Lower lobe of right lung (tissue), 2 donors: ENCODE data around the gene RGS16. TPM values are rescaled to one million over a fixed set of nuclear protein-coding genes. Genes with fewer than 3 reads are reported as not detected.

Source experiments
- ATAC-seq, 2 donors: fragments of 200-7000 bp; cut with Tn5 transposase; one replicate each; pipeline ENCODE4 v1.9.1; 2020 to 2022; ENCODE audit warnings: mild to moderate bottlenecking in 2 of 2, moderate library complexity in 2 of 2
- DNase-seq: peaks from one replicate; pipeline ENCODE4 v3.0.0-alpha.2; 2020
- H3K27ac ChIP-seq: fragments of 200-600 bp; one replicate; pipeline ENCODE4 v1.8.0; 2022
- H3K27me3 ChIP-seq: fragments of 200-600 bp; one replicate; pipeline ENCODE4 v1.8.0; 2022; ENCODE audit warnings: low read depth
- H3K36me3 ChIP-seq: fragments of 200-600 bp; one replicate; pipeline ENCODE4 v1.8.0; 2022; ENCODE audit warnings: mild to moderate bottlenecking
- H3K4me1 ChIP-seq: fragments of 200-600 bp; one replicate; pipeline ENCODE4 v1.8.0; 2022
- H3K4me3 ChIP-seq: fragments of 200-600 bp; one replicate; pipeline ENCODE4 v1.8.0; 2022; ENCODE audit warnings: mild to moderate bottlenecking
- H3K9me3 ChIP-seq: fragments of 200-600 bp; one replicate; pipeline ENCODE4 v1.8.0; 2022
- intact Hi-C: fragments of 100-400 bp; cut with DNase I; formaldehyde crosslinking; loops from one replicate; pipeline ENCODE4 v1.11.0; 2022
- total RNA-seq: library from RNA; stranded (reverse); fragmentation: NEBNext Ultra II Directional; extraction: Animal tissue kit (Norgen Biotek cat#: 25700); gene quantifications from one replicate; pipeline ENCODE4 v1.2.1, GENCODE V29; 2021
- TF ChIP-seq, protein P1 (sequence below): fragments of 200-600 bp; IDR thresholded peaks from one replicate; pipeline ENCODE4 v1.8.0; 2022; ENCODE audit warnings: antibody characterized with exemption, mild to moderate bottlenecking
- donor health status: DM: no; HTN: yes; CAD: no; lungs with severe emphysema.

Gene RGS16
- total RNA-seq, 1 donor from 2014 or later, result 14.6 TPM

DNA sequence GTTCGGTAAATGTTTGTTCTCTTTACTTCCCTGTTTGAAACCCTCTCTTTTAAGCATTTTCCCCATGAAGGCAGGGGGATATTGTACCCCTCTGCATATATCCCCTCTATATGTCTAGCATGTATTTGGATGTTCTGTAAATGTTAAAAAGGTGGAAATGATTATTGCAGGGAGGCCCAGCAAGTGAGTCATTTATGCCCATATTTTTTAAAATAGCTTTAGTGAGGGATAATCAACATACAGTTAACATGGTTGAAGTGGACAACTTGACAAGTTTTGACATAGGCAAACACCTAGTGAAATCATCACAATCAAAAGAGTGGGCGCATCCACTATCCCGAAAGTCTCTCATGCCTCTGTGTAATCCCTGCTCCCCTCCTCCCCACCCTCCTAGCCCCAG lies 20.8 kb upstream of the RGS16 start:
- no peak overlapping the region for H3K27ac ChIP-seq
- no peaks in the 10 kb centered on the region for H3K27me3 ChIP-seq
- peaks cover 9% of the 10 kb centered on the region for H3K4me1 ChIP-seq
- TF ChIP-seq, protein P1, sequence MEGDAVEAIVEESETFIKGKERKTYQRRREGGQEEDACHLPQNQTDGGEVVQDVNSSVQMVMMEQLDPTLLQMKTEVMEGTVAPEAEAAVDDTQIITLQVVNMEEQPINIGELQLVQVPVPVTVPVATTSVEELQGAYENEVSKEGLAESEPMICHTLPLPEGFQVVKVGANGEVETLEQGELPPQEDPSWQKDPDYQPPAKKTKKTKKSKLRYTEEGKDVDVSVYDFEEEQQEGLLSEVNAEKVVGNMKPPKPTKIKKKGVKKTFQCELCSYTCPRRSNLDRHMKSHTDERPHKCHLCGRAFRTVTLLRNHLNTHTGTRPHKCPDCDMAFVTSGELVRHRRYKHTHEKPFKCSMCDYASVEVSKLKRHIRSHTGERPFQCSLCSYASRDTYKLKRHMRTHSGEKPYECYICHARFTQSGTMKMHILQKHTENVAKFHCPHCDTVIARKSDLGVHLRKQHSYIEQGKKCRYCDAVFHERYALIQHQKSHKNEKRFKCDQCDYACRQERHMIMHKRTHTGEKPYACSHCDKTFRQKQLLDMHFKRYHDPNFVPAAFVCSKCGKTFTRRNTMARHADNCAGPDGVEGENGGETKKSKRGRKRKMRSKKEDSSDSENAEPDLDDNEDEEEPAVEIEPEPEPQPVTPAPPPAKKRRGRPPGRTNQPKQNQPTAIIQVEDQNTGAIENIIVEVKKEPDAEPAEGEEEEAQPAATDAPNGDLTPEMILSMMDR, result no peak
- H3K4me3 ChIP-seq, result no peak overlapping the region
- DNase-seq (no peak), ATAC-seq (no peak)
- H3K36me3 ChIP-seq, result no peaks in the 10 kb centered on the region
- intact Hi-C loops, result no loop called here
- H3K9me3 ChIP-seq, result no peaks in the 10 kb centered on the region

DNA sequence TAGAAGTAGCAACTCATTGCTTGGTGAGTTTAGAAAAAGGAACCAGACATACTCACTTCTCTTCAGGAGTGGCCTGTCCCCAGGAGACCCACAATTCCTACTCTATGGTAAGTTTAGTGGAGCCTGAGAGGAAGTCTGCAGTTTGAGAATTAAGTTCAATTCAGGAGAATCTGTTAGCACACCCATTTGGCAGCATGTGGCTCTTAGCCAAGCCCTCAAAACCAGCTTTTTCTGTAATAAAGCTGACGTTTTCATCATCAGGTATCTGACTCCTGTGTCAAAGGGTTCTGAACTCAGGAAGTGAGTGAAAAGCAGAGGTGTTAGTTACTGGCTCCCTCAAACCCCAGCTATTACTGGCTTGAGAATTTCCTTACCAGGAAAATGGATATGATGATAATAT lies 20.4 kb upstream of the RGS16 start:
- H3K4me1 ChIP-seq, result peaks cover 5% of the 10 kb centered on the region
- no peaks in the 10 kb centered on the region for H3K27me3 ChIP-seq
- ATAC-seq (no peak), DNase-seq (no peak)
- intact Hi-C loops, result no loop called here
- H3K27ac ChIP-seq, result no peak overlapping the region
- no peaks in the 10 kb centered on the region for H3K9me3 ChIP-seq
- TF ChIP-seq, protein P1, result no peak
- H3K36me3 ChIP-seq, result no peaks in the 10 kb centered on the region
- no peak overlapping the region for H3K4me3 ChIP-seq

DNA sequence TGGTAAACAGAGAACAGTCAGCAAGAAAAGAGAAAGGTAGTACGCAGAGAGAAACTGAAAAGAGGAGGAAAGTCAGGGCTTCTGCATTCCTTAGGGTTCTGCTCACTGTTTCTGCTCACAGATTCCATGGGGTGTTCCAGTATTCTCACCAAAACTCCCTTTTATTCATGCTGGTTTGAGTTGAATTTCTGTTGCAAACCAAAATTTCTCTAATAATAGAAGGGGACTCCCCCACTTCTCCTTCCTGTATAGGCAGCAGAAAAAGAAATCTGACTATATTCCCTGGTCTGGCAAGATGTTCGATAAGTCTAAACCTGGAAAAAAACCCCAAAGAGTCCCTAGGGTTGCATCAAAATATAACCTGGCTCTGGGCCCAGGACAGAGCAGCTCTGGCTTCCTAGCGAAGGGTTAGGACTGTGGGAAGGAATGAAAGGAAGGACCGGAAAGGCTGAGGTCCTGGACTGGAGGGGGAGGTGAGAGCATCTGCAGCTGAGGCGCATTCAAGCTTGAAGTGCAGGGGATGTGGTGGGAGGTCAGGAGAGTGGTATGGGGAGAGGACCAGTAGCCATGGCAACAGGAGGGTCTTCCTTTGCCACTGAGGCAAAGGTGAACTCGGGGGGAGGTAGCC lies 18.8 kb upstream of the RGS16 start:
- H3K27ac ChIP-seq, result no peak overlapping the region
- TF ChIP-seq, protein P1, result no peak
- intact Hi-C loops, result no loop called here

DNA sequence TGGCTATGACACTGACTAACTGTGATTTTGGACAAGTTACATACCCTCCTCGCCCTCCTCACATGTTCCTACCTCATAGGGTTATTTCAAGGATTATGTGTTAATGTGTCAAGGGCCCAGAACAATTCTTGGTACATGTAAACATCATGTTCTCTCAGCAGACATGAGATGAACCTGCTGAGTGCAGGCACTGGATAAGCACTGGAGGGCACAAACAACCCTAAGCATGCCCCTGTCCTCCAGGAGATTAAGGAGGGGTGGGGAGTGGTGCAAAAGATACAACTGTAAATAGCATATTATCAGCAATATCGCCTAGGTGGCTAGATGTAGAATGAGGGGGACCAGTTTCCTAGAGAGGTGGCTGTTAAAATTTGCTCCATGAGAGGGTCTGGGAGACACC lies 17.7 kb upstream of the RGS16 start:
- DNase-seq, result no peak
- Histone ChIP-seq H3K4me3 (no peak overlapping the region), H3K36me3 (no peaks in the 10 kb centered on the region), H3K27me3 (no peaks in the 10 kb centered on the region), H3K4me1 (no peaks in the 10 kb centered on the region), H3K9me3 (no peaks in the 10 kb centered on the region), H3K27ac (no peak overlapping the region)
- no peak for ATAC-seq
- TF ChIP-seq, protein P1, result no peak
- intact Hi-C loops, result no loop called here

More for the DNA sequence above, 18.8 kb upstream of the RGS16 start:
- Histone ChIP-seq H3K36me3 (no peaks in the 10 kb centered on the region), H3K27me3 (no peaks in the 10 kb centered on the region), H3K9me3 (no peaks in the 10 kb centered on the region), H3K4me1 (no peaks in the 10 kb centered on the region), H3K4me3 (no peak overlapping the region)
- no peak for DNase-seq
- no peak for ATAC-seq

DNA sequence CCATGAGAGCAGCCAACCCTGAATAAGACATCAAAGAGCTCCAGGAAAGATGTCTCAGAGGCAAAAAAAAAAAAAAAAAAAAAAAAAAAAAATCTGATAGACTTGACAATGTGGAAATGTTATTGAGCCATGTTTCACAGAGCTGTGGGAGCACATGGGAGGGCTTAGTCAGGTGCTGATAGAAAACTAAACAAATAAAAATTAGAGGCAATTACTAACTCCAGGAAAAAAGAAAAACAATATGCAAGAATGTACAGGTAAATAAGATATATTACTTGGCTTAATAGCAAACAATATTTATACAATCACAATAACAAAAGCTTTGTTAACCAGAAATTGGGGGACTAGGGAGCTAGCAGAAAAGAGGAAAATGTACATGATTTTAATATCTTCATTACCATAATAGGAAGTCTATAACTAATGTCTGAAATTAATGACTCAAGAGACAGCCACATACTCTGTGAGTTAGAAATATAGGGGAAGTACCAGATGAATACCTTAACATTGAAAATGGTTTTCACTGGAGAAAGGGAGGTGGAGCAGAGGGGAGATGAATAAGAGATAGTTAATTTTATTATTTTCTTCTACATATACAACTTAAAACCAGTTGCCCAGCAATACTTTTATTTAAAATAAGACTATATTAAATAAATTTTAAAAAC lies 16.9 kb upstream of the RGS16 start:
- intact Hi-C loops, result no loop called here
- peaks cover 8% of the 10 kb centered on the region for H3K4me1 ChIP-seq

More for the DNA sequence above, 16.9 kb upstream of the RGS16 start:
- TF ChIP-seq, protein P1, result no peak
- Histone ChIP-seq H3K27me3 (no peaks in the 10 kb centered on the region), H3K27ac (no peak overlapping the region), H3K4me3 (no peak overlapping the region), H3K36me3 (no peaks in the 10 kb centered on the region), H3K9me3 (no peaks in the 10 kb centered on the region)
- no peak for DNase-seq
- ATAC-seq, result no peak
